ENCODE data around the gene RNF14.

DNA sequence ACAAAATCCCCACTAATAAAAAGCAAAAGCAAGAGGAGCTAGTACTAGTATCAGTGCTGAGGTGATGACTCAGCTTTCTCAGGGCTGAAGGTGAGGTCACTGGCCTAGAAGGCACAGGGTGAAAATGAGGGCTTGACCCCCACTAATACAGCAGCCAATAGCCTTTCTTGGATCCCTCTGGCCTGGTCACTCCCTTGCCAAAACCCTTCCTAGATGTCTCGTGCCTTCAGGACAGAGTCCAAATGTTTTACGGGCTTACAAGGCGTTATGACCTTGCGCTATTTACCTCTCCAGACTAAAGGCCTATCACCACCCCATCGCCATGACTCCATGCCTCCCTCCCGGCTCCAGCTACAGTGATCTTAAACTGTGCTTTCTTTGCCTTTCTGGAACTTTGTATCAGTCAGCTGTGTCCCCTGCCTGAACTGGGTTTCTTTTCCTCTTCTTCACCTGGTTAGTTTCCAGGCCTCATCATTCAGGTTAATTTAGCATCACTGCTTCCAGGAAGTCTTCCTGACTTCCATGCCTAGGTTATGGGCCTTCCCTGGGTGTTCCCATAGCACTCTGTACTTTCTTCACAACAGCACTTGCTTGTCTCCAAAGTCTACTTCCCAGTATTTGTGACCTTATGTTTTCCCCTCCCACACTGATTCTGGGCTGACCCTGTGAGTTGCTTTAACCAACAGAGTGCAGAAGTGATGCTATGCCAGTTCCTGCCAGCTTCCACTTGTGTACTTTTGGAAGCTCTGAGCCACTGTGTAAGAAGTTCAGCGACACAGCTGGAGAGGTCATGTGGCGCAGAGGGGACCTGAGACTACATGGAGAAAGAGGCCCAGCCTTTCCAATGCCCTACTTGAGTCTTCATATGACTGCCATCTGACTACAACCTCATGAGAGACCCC, 49.4 kb upstream of the RNF14 start:
- TF ChIP-seq, protein P1, sequence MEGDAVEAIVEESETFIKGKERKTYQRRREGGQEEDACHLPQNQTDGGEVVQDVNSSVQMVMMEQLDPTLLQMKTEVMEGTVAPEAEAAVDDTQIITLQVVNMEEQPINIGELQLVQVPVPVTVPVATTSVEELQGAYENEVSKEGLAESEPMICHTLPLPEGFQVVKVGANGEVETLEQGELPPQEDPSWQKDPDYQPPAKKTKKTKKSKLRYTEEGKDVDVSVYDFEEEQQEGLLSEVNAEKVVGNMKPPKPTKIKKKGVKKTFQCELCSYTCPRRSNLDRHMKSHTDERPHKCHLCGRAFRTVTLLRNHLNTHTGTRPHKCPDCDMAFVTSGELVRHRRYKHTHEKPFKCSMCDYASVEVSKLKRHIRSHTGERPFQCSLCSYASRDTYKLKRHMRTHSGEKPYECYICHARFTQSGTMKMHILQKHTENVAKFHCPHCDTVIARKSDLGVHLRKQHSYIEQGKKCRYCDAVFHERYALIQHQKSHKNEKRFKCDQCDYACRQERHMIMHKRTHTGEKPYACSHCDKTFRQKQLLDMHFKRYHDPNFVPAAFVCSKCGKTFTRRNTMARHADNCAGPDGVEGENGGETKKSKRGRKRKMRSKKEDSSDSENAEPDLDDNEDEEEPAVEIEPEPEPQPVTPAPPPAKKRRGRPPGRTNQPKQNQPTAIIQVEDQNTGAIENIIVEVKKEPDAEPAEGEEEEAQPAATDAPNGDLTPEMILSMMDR (IDR thresholded peaks at IDR 0.05), result no peak
- peak in 1 of 2 donors; percentile 9 for TF ChIP-seq POLR2A (IDR thresholded peaks at IDR 0.05)
